CD14-positive monocyte (primary cell): ENCODE data around the gene LOXL3. TPM values are rescaled to one million over a fixed set of nuclear protein-coding genes. Genes with fewer than 3 reads are reported as not detected.

ENCODE experiments used
- DNase-seq, 3 donors: peaks; one replicate each; pipeline ENCODE4 v3.0.0-alpha.2; 2011 to 2022
- H2AFZ ChIP-seq: 2 replicates; pipeline ENCODE4 v1.6.0; 2012; ENCODE audit warnings: mild to moderate bottlenecking, low read depth, low read length, inconsistent platforms; ENCODE audit not compliant: insufficient read depth, poor library complexity, severe bottlenecking
- H3K27ac ChIP-seq, 2 donors: 1 replicate in 1 of 2; 2 replicates in 1 of 2; pipeline ENCODE4 v1.5.1; 2012 to 2013; ENCODE audit warnings: low read length in 2 of 2, control low read depth in 1 of 2, inconsistent platforms in 1 of 2, low read depth in 1 of 2, mild to moderate bottlenecking in 1 of 2
- H3K27me3 ChIP-seq, 2 donors: one replicate each; pipeline versions ENCODE4 v1.6.0 to v1.6.1; 2011 to 2013; ENCODE audit warnings: low read length in 2 of 2; ENCODE audit not compliant: control insufficient read depth in 2 of 2, insufficient read depth in 2 of 2
- H3K36me3 ChIP-seq, 2 donors: replicated peaks in 1 of 2; 1 replicate in 1 of 2; 2 replicates in 1 of 2; pipeline versions ENCODE4 v1.5.1 to v1.6.1; 2012 to 2013; ENCODE audit warnings: low read length in 2 of 2, control low read depth in 1 of 2, inconsistent platforms in 1 of 2, mild to moderate bottlenecking in 1 of 2; ENCODE audit not compliant: insufficient read depth in 2 of 2, control insufficient read depth in 1 of 2
- H3K4me1 ChIP-seq, 2 donors: 1 replicate in 1 of 2; 2 replicates in 1 of 2; pipeline versions ENCODE4 v1.5.1 to v1.6.1; 2012 to 2013; ENCODE audit warnings: low read length in 2 of 2, control low read depth in 1 of 2, inconsistent platforms in 1 of 2, mild to moderate bottlenecking in 1 of 2, moderate library complexity in 1 of 2; ENCODE audit not compliant: insufficient read depth in 2 of 2, control insufficient read depth in 1 of 2
- H3K4me2 ChIP-seq: replicated peaks from 2 replicates; pipeline ENCODE3; 2012; ENCODE audit warnings: low read length, moderate library complexity, mild to moderate bottlenecking; ENCODE audit not compliant: poor library complexity, severe bottlenecking; ENCODE audit errors: extremely low read depth
- H3K4me3 ChIP-seq, 3 experiments: fragments of 200-600 bp in 1 of 3; sonication (generic) in 1 of 3; replicated peaks in 1 of 3; 1 replicate in 2 of 3; 2 replicates in 1 of 3; pipeline ENCODE4 v1.5.1; 2011 to 2013; ENCODE audit warnings: low read length in 3 of 3, mild to moderate bottlenecking in 3 of 3, control low read depth in 2 of 3, low read depth in 2 of 3, inconsistent platforms in 1 of 3, moderate library complexity in 1 of 3
- H3K79me2 ChIP-seq: 2 replicates; pipeline ENCODE4 v1.6.0; 2012; ENCODE audit warnings: mild to moderate bottlenecking, control low read depth, inconsistent platforms, low read length, moderate library complexity; ENCODE audit not compliant: insufficient read depth
- H3K9ac ChIP-seq: 2 replicates; pipeline ENCODE4 v1.6.0; 2017; ENCODE audit warnings: low read length, mild to moderate bottlenecking; ENCODE audit not compliant: insufficient read depth, poor library complexity, severe bottlenecking
- H3K9me3 ChIP-seq, 2 donors: replicated peaks in 1 of 2; 1 replicate in 1 of 2; 2 replicates in 1 of 2; pipeline versions ENCODE4 v1.5.1 to v1.6.1; 2012 to 2013; ENCODE audit warnings: low read length in 2 of 2, control low read depth in 1 of 2; ENCODE audit not compliant: control insufficient read depth in 1 of 2, insufficient read depth in 1 of 2
- H4K20me1 ChIP-seq: 2 replicates; pipeline ENCODE4 v1.6.0; 2012; ENCODE audit warnings: mild to moderate bottlenecking, low read length, control low read depth, moderate library complexity; ENCODE audit not compliant: insufficient read depth
- H3K27ac Mint-ChIP-seq, 7 donors: one replicate each; pipeline ENCODE4 v1.8.0; 2020; ENCODE audit warnings: mild to moderate bottlenecking in 7 of 7, mixed read lengths in 7 of 7, moderate library complexity in 6 of 7, inconsistent platforms in 2 of 7
- H3K27me3 Mint-ChIP-seq, 3 donors: one replicate each; pipeline ENCODE4 v1.8.0; 2021 to 2022; ENCODE audit warnings: low read depth in 3 of 3, mild to moderate bottlenecking in 3 of 3, mixed read lengths in 3 of 3, moderate library complexity in 3 of 3, inconsistent platforms in 1 of 3
- H3K36me3 Mint-ChIP-seq, 2 donors: one replicate each; pipeline ENCODE4 v1.8.0; 2020; ENCODE audit warnings: mixed read lengths in 2 of 2, inconsistent platforms in 1 of 2, mild to moderate bottlenecking in 1 of 2
- H3K4me1 Mint-ChIP-seq: one replicate; pipeline ENCODE4 v1.8.0; 2020; ENCODE audit warnings: mild to moderate bottlenecking, mixed read lengths
- H3K4me3 Mint-ChIP-seq, 2 donors: one replicate each; pipeline ENCODE4 v1.8.0; 2020; ENCODE audit warnings: mild to moderate bottlenecking in 2 of 2, mixed read lengths in 2 of 2, moderate library complexity in 1 of 2
- H3K9me3 Mint-ChIP-seq, 7 donors: one replicate each; pipeline ENCODE4 v1.8.0; 2020 to 2022; ENCODE audit warnings: mixed read lengths in 7 of 7, mild to moderate bottlenecking in 6 of 7, moderate library complexity in 6 of 7, inconsistent platforms in 2 of 7
- WGBS: methylation state at CpG from one replicate; pipeline ENCODE4 v1.1.5; 2013; ENCODE audit warnings: missing lambda C conversion rate; ENCODE audit not compliant: insufficient coverage; 5-methylcytosine and 5-hydroxymethylcytosine counted together
- intact Hi-C, 2 donors: fragments of 100-400 bp; cut with micrococcal nuclease; formaldehyde crosslinking; loops; one replicate each; pipeline versions ENCODE4 v1.15.0 to v1.15.1; 2023
- polyA plus RNA-seq, 3 donors: library from polyadenylated mRNA; depleted of rRNA in 1 of 3; unstranded in 2 of 3; stranded (reverse) in 1 of 3; fragments of 300-500 nt in 2 of 3; fragments of >200 nt in 1 of 3; fragmentation: Illumina TruSeq in 2 of 3; gene quantifications; 1 replicate in 2 of 3; 2 replicates in 1 of 3; pipeline ENCODE4 v1.2.3, GENCODE V29; 2012 to 2021
- TF ChIP-seq, protein P1 (sequence below): fragments of 200-600 bp; IDR thresholded peaks from one replicate; pipeline ENCODE4 v1.8.0; 2022; ENCODE audit warnings: antibody characterized with exemption, mild to moderate bottlenecking

LOXL3 gene
- polyA plus RNA-seq, 3 donors = 18.2 to 35.0 (median 18.5) TPM

DNA sequence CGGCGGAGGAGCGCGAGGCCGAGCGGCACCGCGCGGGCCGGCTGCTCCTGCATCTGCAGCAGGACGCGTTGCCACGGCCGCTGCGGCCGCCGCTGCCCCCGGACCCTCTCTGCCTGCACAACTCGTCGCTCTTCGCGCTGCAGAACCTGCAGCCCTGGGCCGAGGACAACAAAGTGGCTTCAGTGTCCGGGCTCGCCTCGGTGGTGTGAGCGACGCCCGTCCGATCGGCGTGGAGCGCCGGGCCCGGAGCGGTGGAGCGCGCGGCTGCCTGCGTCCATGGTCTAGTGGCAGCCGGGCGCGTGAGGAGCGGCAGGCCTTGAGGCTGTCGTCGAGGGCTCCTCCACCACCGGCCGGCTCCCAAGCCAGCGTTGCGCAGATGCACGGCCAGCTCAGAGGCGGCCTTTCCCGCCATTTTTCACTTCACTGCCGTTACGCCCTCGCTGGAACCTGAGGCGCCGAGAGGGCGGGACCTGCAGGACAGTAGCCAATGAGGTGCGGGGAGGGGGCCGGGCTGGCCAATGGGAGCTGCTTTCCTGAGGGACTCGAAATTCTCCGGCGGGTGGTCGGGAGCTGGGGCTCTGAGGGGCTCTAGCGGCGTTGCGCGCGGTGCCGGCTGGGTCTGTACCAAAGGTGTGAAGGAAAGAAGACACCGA, 37.6 kb downstream of the LOXL3 start:
- no peak overlapping the region for H3K27ac ChIP-seq
- TF ChIP-seq, protein P1, sequence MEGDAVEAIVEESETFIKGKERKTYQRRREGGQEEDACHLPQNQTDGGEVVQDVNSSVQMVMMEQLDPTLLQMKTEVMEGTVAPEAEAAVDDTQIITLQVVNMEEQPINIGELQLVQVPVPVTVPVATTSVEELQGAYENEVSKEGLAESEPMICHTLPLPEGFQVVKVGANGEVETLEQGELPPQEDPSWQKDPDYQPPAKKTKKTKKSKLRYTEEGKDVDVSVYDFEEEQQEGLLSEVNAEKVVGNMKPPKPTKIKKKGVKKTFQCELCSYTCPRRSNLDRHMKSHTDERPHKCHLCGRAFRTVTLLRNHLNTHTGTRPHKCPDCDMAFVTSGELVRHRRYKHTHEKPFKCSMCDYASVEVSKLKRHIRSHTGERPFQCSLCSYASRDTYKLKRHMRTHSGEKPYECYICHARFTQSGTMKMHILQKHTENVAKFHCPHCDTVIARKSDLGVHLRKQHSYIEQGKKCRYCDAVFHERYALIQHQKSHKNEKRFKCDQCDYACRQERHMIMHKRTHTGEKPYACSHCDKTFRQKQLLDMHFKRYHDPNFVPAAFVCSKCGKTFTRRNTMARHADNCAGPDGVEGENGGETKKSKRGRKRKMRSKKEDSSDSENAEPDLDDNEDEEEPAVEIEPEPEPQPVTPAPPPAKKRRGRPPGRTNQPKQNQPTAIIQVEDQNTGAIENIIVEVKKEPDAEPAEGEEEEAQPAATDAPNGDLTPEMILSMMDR = no peak
- peak overlapping the region; percentile 26 to 72 (median 27) for H3K4me3 ChIP-seq
- peaks cover 86 to 99% (median 92%) of the 10 kb centered on the region in 3 donors for H3K27me3 Mint-ChIP-seq
- DNase-seq = peak in 2 of 3 donors; percentile 55 to 60
- H3K9me3 ChIP-seq = peaks cover 0 to 23% of the 10 kb centered on the region in 2 donors
- H3K9me3 Mint-ChIP-seq = peaks cover 2 to 28% (median 24%) of the 10 kb centered on the region in 7 donors
- peak overlapping the region; percentile 74 for H2AFZ ChIP-seq
- H3K4me2 ChIP-seq = peak overlapping the region; percentile 86
- H3K27me3 ChIP-seq = peaks cover 77 to 98% of the 10 kb centered on the region in 2 donors
- intact Hi-C loops = no loop called here
- H3K27ac Mint-ChIP-seq = no peak overlapping the region
- peaks cover 7 to 10% of the 10 kb centered on the region in 2 donors for H3K36me3 Mint-ChIP-seq
- no peaks in the 10 kb centered on the region for H3K79me2 ChIP-seq
- peaks cover 26 to 32% of the 10 kb centered on the region in 2 donors for H3K4me1 ChIP-seq
- no peaks in the 10 kb centered on the region for H4K20me1 ChIP-seq
- 2% methylated on average over 72 of the region's 72 CpGs for WGBS
- peak overlapping the region; percentile 72 to 93 for H3K4me3 Mint-ChIP-seq
- no peaks in the 10 kb centered on the region for H3K36me3 ChIP-seq
- peaks cover 37% of the 10 kb centered on the region for H3K4me1 Mint-ChIP-seq
- no peak overlapping the region for H3K9ac ChIP-seq

DNA sequence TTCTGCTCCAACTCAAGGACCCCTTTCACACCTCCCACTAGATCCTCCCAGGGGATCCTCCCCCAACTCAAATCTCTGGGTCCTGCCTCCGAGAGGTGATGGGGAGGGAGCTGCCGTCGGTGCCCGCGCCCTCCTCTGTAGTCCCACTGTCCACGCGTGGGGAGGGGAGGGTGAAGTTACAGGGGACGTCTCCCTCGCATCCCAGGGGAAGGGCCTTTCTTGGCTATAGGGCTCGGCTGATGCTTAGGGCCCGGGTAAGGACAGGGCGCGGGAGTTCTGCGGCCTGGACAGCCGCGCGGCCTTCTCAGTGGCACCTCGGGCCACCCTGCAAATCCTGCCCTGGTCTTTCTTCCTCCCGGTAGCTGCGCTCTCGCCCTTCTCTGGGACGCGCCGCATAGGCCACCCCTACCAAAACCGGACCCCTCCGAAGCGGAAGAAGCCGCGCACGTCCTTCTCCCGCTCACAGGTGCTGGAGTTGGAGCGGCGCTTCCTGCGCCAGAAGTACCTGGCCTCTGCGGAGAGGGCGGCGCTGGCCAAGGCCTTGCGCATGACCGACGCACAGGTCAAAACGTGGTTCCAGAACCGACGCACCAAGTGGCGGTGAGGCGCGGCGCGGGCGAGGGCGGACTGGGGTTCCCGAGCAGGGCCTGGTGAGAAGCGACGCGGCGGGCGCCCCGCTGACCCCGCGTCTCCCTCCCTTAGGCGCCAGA, 38.3 kb downstream of the LOXL3 start:
- Histone ChIP-seq H3K9me3 (peaks cover 0 to 26% of the 10 kb centered on the region in 2 donors), H3K9ac (no peak overlapping the region), H3K79me2 (no peaks in the 10 kb centered on the region), H2AFZ (peak overlapping the region; percentile 74), H3K4me2 (peak overlapping the region; percentile 86), H3K4me1 (peaks cover 26 to 32% of the 10 kb centered on the region in 2 donors), H3K36me3 (no peaks in the 10 kb centered on the region), H4K20me1 (no peaks in the 10 kb centered on the region), H3K27ac (no peak overlapping the region), H3K4me3 (peak overlapping the region in 1 of 3 experiments; percentile 72), H3K27me3 (peaks cover 81 to 99% of the 10 kb centered on the region in 2 donors)
- H3K27ac Mint-ChIP-seq = peak overlapping the region in 2 of 7 donors; percentile 33 to 53
- intact Hi-C loops = no loop called here
- H3K9me3 Mint-ChIP-seq = peaks cover 2 to 28% (median 24%) of the 10 kb centered on the region in 7 donors
- no peak for DNase-seq
- H3K4me1 Mint-ChIP-seq = peaks cover 39% of the 10 kb centered on the region
- 5% methylated on average over 55 of the region's 60 CpGs for WGBS
- peaks cover 87 to 100% (median 93%) of the 10 kb centered on the region in 3 donors for H3K27me3 Mint-ChIP-seq
- H3K4me3 Mint-ChIP-seq = peak overlapping the region; percentile 67 to 90
- TF ChIP-seq, protein P1 = no peak
- peaks cover 9 to 10% of the 10 kb centered on the region in 2 donors for H3K36me3 Mint-ChIP-seq
